BE2C (cell line): ENCODE results near the gene MPP2.

Experiments
- DNase-seq: peaks from one replicate; pipeline ENCODE4 v3.0.0-alpha.2; 2020
- H3K27me3 ChIP-seq: fragments of 250-450 bp; sonication (Bioruptor Pico); 2 replicates; pipeline ENCODE4 v1.5.1; 2020; ENCODE audit warnings: mild to moderate bottlenecking
- H3K36me3 ChIP-seq: fragments of 250-450 bp; sonication (Bioruptor Pico); 2 replicates; pipeline ENCODE4 v1.5.1; 2020; ENCODE audit warnings: mild to moderate bottlenecking
- H3K4me1 ChIP-seq: fragments of 250-450 bp; sonication (Bioruptor Pico); 2 replicates; pipeline ENCODE4 v1.5.1; 2020
- H3K4me3 ChIP-seq: 2 replicates; pipeline ENCODE4 v1.5.1; 2011; ENCODE audit warnings: low read depth, low read length
- H3K9me3 ChIP-seq: fragments of 250-450 bp; sonication (Bioruptor Pico); 2 replicates; pipeline ENCODE4 v1.5.1; 2020
- CTCF ChIP-seq: IDR thresholded peaks from 2 replicates; pipeline ENCODE4 v1.5.1; 2012; ENCODE audit warnings: mild to moderate bottlenecking, low read depth, low read length

MPP2 gene

GRCh38 chr17:43830510-43831140, 76.7 kb downstream of the MPP2 start:
- Histone ChIP-seq H3K4me1 (no peaks in the 10 kb centered on the region), H3K4me3 (no peak overlapping the region), H3K36me3 (no peaks in the 10 kb centered on the region), H3K27me3 (peaks cover 7% of the 10 kb centered on the region), H3K9me3 (no peaks in the 10 kb centered on the region)
- DNase-seq, result no peak
- no peak for TF ChIP-seq CTCF

- Histone ChIP-seq H3K27me3 (peaks cover 7% of the 10 kb centered on the region), H3K4me3 (no peak overlapping the region), H3K4me1 (no peaks in the 10 kb centered on the region), H3K36me3 (no peaks in the 10 kb centered on the region), H3K9me3 (no peaks in the 10 kb centered on the region)
- DNase-seq, result no peak
- no peak for TF ChIP-seq CTCF
These were observed 77.6 kb downstream of the MPP2 start for GRCh38 chr17:43829738-43830137.

- no peak for DNase-seq
- Histone ChIP-seq H3K4me3 (no peak overlapping the region), H3K27me3 (no peaks in the 10 kb centered on the region), H3K9me3 (no peaks in the 10 kb centered on the region), H3K36me3 (no peaks in the 10 kb centered on the region), H3K4me1 (no peaks in the 10 kb centered on the region)
- TF ChIP-seq CTCF, result no peak
These were observed 79.7 kb downstream of the MPP2 start for GRCh38 chr17:43827596-43827995.

GRCh38 chr17:43826206-43826605, 81.1 kb downstream of the MPP2 start:
- TF ChIP-seq CTCF, result no peak
- H3K4me1 ChIP-seq, result no peaks in the 10 kb centered on the region
- H3K36me3 ChIP-seq, result no peaks in the 10 kb centered on the region
- H3K4me3 ChIP-seq, result no peak overlapping the region
- DNase-seq, result no peak
- H3K9me3 ChIP-seq, result no peaks in the 10 kb centered on the region
- no peaks in the 10 kb centered on the region for H3K27me3 ChIP-seq

- Histone ChIP-seq H3K36me3 (no peaks in the 10 kb centered on the region), H3K9me3 (no peaks in the 10 kb centered on the region), H3K4me3 (no peak overlapping the region), H3K27me3 (no peaks in the 10 kb centered on the region), H3K4me1 (no peaks in the 10 kb centered on the region)
- DNase-seq, result no peak
- no peak for TF ChIP-seq CTCF
These were observed 81.8 kb downstream of the MPP2 start for GRCh38 chr17:43825567-43825966.
